ENCODE results near the gene ORM1. TPM values are rescaled to one million over a fixed set of nuclear protein-coding genes. Genes with fewer than 3 reads are reported as not detected.

The ORM1 gene
- total RNA-seq, 1 experiment from 2014 or later: not detected

GRCh38 chr9:114308361-114308950 lies 14.4 kb upstream of the ORM1 start:
- Histone ChIP-seq H3K4me3 (ENCODE audit: low read length) (no peak overlapping the region), H3K9me3 (ENCODE audit: low read length) (no peaks in the 10 kb centered on the region), H3K27me3 (ENCODE audit: low read length) (no peaks in the 10 kb centered on the region), H4K20me1 (ENCODE audit: insufficient read depth, low read depth, low read length) (no peaks in the 10 kb centered on the region), H3K4me1 (ENCODE audit: low read length) (no peaks in the 10 kb centered on the region), H3K4me2 (ENCODE audit: low read depth, low read length, poor library complexity, severe bottlenecking) (no peak overlapping the region), H3K9ac (ENCODE audit: low read length) (no peak overlapping the region), H3K9me2 (replicated peaks; ENCODE audit: insufficient read depth, low read length) (no peaks in the 10 kb centered on the region), H3K36me3 (ENCODE audit: insufficient read depth, low read length) (no peaks in the 10 kb centered on the region), H3K27ac (ENCODE audit: low read length) (no peak overlapping the region), H3K79me2 (ENCODE audit: low read length) (no peaks in the 10 kb centered on the region), H2AFZ (ENCODE audit: low read length) (no peak overlapping the region)
- no peak for DNase-seq

- Histone ChIP-seq H3K4me3 (ENCODE audit: low read length) (no peak overlapping the region), H4K20me1 (ENCODE audit: insufficient read depth, low read depth, low read length) (no peaks in the 10 kb centered on the region), H3K27ac (ENCODE audit: low read length) (no peak overlapping the region), H3K79me2 (ENCODE audit: low read length) (no peaks in the 10 kb centered on the region), H3K4me1 (ENCODE audit: low read length) (no peaks in the 10 kb centered on the region), H3K4me2 (ENCODE audit: low read depth, low read length, poor library complexity, severe bottlenecking) (no peak overlapping the region), H3K36me3 (ENCODE audit: insufficient read depth, low read length) (no peaks in the 10 kb centered on the region), H3K9ac (ENCODE audit: low read length) (no peak overlapping the region), H3K9me3 (ENCODE audit: low read length) (no peaks in the 10 kb centered on the region), H3K27me3 (ENCODE audit: low read length) (no peaks in the 10 kb centered on the region), H3K9me2 (replicated peaks; ENCODE audit: insufficient read depth, low read length) (no peaks in the 10 kb centered on the region), H2AFZ (ENCODE audit: low read length) (no peak overlapping the region)
- DNase-seq: no peak
Observed at GRCh38 chr9:114309096-114309495, 13.8 kb upstream of the ORM1 start.

- no peak overlapping the region for H3K4me2 ChIP-seq (ENCODE audit: low read depth, low read length, poor library complexity, severe bottlenecking)
- H4K20me1 ChIP-seq (ENCODE audit: insufficient read depth, low read depth, low read length): no peaks in the 10 kb centered on the region
- H3K36me3 ChIP-seq (ENCODE audit: insufficient read depth, low read length): no peaks in the 10 kb centered on the region
- H3K9me2 ChIP-seq (replicated peaks; ENCODE audit: insufficient read depth, low read length): no peaks in the 10 kb centered on the region
- H3K9me3 ChIP-seq (ENCODE audit: low read length): no peaks in the 10 kb centered on the region
- no peak overlapping the region for H3K27ac ChIP-seq (ENCODE audit: low read length)
- no peaks in the 10 kb centered on the region for H3K79me2 ChIP-seq (ENCODE audit: low read length)
- H3K4me1 ChIP-seq (ENCODE audit: low read length): no peaks in the 10 kb centered on the region
- H3K27me3 ChIP-seq (ENCODE audit: low read length): no peaks in the 10 kb centered on the region
- H3K4me3 ChIP-seq (ENCODE audit: low read length): no peak overlapping the region
- H2AFZ ChIP-seq (ENCODE audit: low read length): no peak overlapping the region
- no peak for DNase-seq
- H3K9ac ChIP-seq (ENCODE audit: low read length): no peak overlapping the region
Observed at GRCh38 chr9:114310471-114311450, 12.1 kb upstream of the ORM1 start.

GRCh38 chr9:114311571-114312512 lies 11.1 kb upstream of the ORM1 start:
- Histone ChIP-seq H3K9me3 (ENCODE audit: low read length) (no peaks in the 10 kb centered on the region), H3K4me3 (ENCODE audit: low read length) (no peak overlapping the region), H3K9me2 (replicated peaks; ENCODE audit: insufficient read depth, low read length) (no peaks in the 10 kb centered on the region), H2AFZ (ENCODE audit: low read length) (no peak overlapping the region), H3K36me3 (ENCODE audit: insufficient read depth, low read length) (no peaks in the 10 kb centered on the region), H3K4me2 (ENCODE audit: low read depth, low read length, poor library complexity, severe bottlenecking) (no peak overlapping the region), H3K79me2 (ENCODE audit: low read length) (no peaks in the 10 kb centered on the region), H4K20me1 (ENCODE audit: insufficient read depth, low read depth, low read length) (no peaks in the 10 kb centered on the region), H3K27ac (ENCODE audit: low read length) (no peak overlapping the region), H3K9ac (ENCODE audit: low read length) (no peak overlapping the region), H3K27me3 (ENCODE audit: low read length) (no peaks in the 10 kb centered on the region), H3K4me1 (ENCODE audit: low read length) (no peaks in the 10 kb centered on the region)
- no peak for DNase-seq

GRCh38 chr9:114312513-114312875 lies 10.4 kb upstream of the ORM1 start:
- DNase-seq: no peak
- no peaks in the 10 kb centered on the region for H3K36me3 ChIP-seq (ENCODE audit: insufficient read depth, low read length)
- no peak overlapping the region for H3K4me3 ChIP-seq (ENCODE audit: low read length)
- no peak overlapping the region for H2AFZ ChIP-seq (ENCODE audit: low read length)
- no peaks in the 10 kb centered on the region for H3K27me3 ChIP-seq (ENCODE audit: low read length)
- H3K9me2 ChIP-seq (replicated peaks; ENCODE audit: insufficient read depth, low read length): no peaks in the 10 kb centered on the region
- H3K4me2 ChIP-seq (ENCODE audit: low read depth, low read length, poor library complexity, severe bottlenecking): no peak overlapping the region
- H4K20me1 ChIP-seq (ENCODE audit: insufficient read depth, low read depth, low read length): no peaks in the 10 kb centered on the region
- no peaks in the 10 kb centered on the region for H3K4me1 ChIP-seq (ENCODE audit: low read length)
- no peak overlapping the region for H3K9ac ChIP-seq (ENCODE audit: low read length)
- H3K79me2 ChIP-seq (ENCODE audit: low read length): no peaks in the 10 kb centered on the region
- no peaks in the 10 kb centered on the region for H3K9me3 ChIP-seq (ENCODE audit: low read length)
- H3K27ac ChIP-seq (ENCODE audit: low read length): no peak overlapping the region

GRCh38 chr9:114313186-114313585 lies 9.7 kb upstream of the ORM1 start:
- no peak overlapping the region for H3K9ac ChIP-seq (ENCODE audit: low read length)

GRCh38 chr9:114314256-114314867 lies 8.5 kb upstream of the ORM1 start:
- H3K9me2 ChIP-seq (replicated peaks; ENCODE audit: insufficient read depth, low read length): no peaks in the 10 kb centered on the region
- no peaks in the 10 kb centered on the region for H4K20me1 ChIP-seq (ENCODE audit: insufficient read depth, low read depth, low read length)
- H3K36me3 ChIP-seq (ENCODE audit: insufficient read depth, low read length): no peaks in the 10 kb centered on the region
- no peak overlapping the region for H3K4me3 ChIP-seq (ENCODE audit: low read length)
- no peaks in the 10 kb centered on the region for H3K4me1 ChIP-seq (ENCODE audit: low read length)
- no peak for DNase-seq
- no peak overlapping the region for H3K4me2 ChIP-seq (ENCODE audit: low read depth, low read length, poor library complexity, severe bottlenecking)
- H3K27me3 ChIP-seq (ENCODE audit: low read length): no peaks in the 10 kb centered on the region
- H3K27ac ChIP-seq (ENCODE audit: low read length): no peak overlapping the region
- no peak overlapping the region for H2AFZ ChIP-seq (ENCODE audit: low read length)
- no peaks in the 10 kb centered on the region for H3K9me3 ChIP-seq (ENCODE audit: low read length)
- H3K79me2 ChIP-seq (ENCODE audit: low read length): no peaks in the 10 kb centered on the region
- no peak overlapping the region for H3K9ac ChIP-seq (ENCODE audit: low read length)

More at GRCh38 chr9:114313186-114313585, 9.7 kb upstream of the ORM1 start:
- H4K20me1 ChIP-seq (ENCODE audit: insufficient read depth, low read depth, low read length): no peaks in the 10 kb centered on the region
- H2AFZ ChIP-seq (ENCODE audit: low read length): no peak overlapping the region
- no peaks in the 10 kb centered on the region for H3K9me3 ChIP-seq (ENCODE audit: low read length)
- no peak overlapping the region for H3K27ac ChIP-seq (ENCODE audit: low read length)
- no peaks in the 10 kb centered on the region for H3K4me1 ChIP-seq (ENCODE audit: low read length)
- H3K4me3 ChIP-seq (ENCODE audit: low read length): no peak overlapping the region
- H3K36me3 ChIP-seq (ENCODE audit: insufficient read depth, low read length): no peaks in the 10 kb centered on the region
- no peaks in the 10 kb centered on the region for H3K9me2 ChIP-seq (replicated peaks; ENCODE audit: insufficient read depth, low read length)
- no peaks in the 10 kb centered on the region for H3K27me3 ChIP-seq (ENCODE audit: low read length)
- no peak overlapping the region for H3K4me2 ChIP-seq (ENCODE audit: low read depth, low read length, poor library complexity, severe bottlenecking)
- no peak for DNase-seq
- H3K79me2 ChIP-seq (ENCODE audit: low read length): no peaks in the 10 kb centered on the region
